HG02970 (cell line): ENCODE data around the gene ADAMTSL1.

Experiments
- ATAC-seq: cut with Tn5 transposase; IDR thresholded peaks from one replicate; pipeline ENCODE4 v1.9.1; 2021; ENCODE audit warnings: mild to moderate bottlenecking, moderate library complexity, moderate number of reproducible peaks; ENCODE audit not compliant: unreplicated experiment, low FRiP score

Gene ADAMTSL1

GRCh38 chr9:18639911-18640310 is 166.0 kb downstream of the ADAMTSL1 start:
- no peak for ATAC-seq

- no peak for ATAC-seq
Measured at GRCh38 chr9:18658804-18659705, 185.1 kb downstream of the ADAMTSL1 start.

GRCh38 chr9:18660001-18660400 is 186.0 kb downstream of the ADAMTSL1 start:
- no peak for ATAC-seq

- no peak for ATAC-seq
Measured at GRCh38 chr9:18662320-18662719, 188.4 kb downstream of the ADAMTSL1 start.

- no peak for ATAC-seq
Measured at GRCh38 chr9:18665947-18666346, 192.0 kb downstream of the ADAMTSL1 start.

- ATAC-seq = no peak
Measured at GRCh38 chr9:18666348-18666747, 192.4 kb downstream of the ADAMTSL1 start.

- ATAC-seq = no peak
Measured at GRCh38 chr9:18666986-18667772, 193.2 kb downstream of the ADAMTSL1 start.

- ATAC-seq = no peak
Measured at GRCh38 chr9:18668944-18669343, 195.0 kb downstream of the ADAMTSL1 start.

- ATAC-seq = no peak
Measured at GRCh38 chr9:18672706-18673105, 198.8 kb downstream of the ADAMTSL1 start.

GRCh38 chr9:18673179-18673578 is 199.2 kb downstream of the ADAMTSL1 start:
- ATAC-seq = no peak

- no peak for ATAC-seq
Measured at GRCh38 chr9:18675332-18675731, 201.4 kb downstream of the ADAMTSL1 start.

- ATAC-seq = no peak
Measured at GRCh38 chr9:18675973-18676372, 202.0 kb downstream of the ADAMTSL1 start.

- no peak for ATAC-seq
Measured at GRCh38 chr9:18676525-18676924, 202.6 kb downstream of the ADAMTSL1 start.

- ATAC-seq = no peak
Measured at GRCh38 chr9:18678821-18679590, 205.1 kb downstream of the ADAMTSL1 start.

- ATAC-seq = no peak
Measured at GRCh38 chr9:18682907-18683306, 209.0 kb downstream of the ADAMTSL1 start.

- ATAC-seq = no peak
Measured at GRCh38 chr9:18683312-18683711, 209.4 kb downstream of the ADAMTSL1 start.

- ATAC-seq = no peak
Measured at GRCh38 chr9:18683851-18684250, 209.9 kb downstream of the ADAMTSL1 start.

- ATAC-seq = no peak
Measured at GRCh38 chr9:18684593-18685317, 210.8 kb downstream of the ADAMTSL1 start.

GRCh38 chr9:18688581-18689565 is 214.9 kb downstream of the ADAMTSL1 start:
- ATAC-seq = no peak
